ENCODE data around the gene LRFN2.

The LRFN2 gene

DNA sequence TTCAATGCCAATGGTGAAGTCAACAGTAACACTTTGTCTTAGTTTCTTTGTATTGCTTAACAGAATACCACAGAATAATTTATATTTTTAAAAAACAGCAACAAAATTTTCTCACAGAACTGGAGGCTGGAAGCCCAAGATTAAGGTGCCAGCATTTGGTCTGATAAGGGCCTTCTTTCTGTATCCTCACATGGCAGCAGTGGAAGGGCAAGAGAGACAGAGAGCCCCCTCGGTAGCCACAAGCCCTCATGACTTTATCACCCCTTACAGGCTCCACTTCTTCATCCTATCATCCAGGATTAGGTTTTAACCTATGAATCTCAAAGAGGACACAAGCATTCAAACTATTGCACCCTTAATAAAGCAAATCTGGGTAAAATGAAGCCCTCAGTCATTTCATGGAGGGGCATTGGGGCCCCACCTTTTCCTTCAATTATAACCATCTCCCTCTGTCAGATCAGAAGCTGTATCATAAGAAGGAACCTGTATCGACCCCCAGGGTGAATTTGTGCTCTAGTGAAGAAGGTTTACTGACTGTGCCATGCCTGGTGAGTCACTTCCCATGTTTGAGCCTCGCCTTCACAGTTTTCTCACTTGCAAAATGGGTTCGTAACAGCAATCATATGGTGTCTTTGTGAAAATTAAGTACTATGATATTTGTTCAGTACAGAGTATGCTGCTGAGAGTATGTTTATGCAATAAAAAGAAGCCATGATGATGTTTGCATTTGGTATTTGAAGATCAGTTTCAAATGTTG lies 178.2 kb downstream of the LRFN2 start:
- TF ChIP-seq, protein P1, sequence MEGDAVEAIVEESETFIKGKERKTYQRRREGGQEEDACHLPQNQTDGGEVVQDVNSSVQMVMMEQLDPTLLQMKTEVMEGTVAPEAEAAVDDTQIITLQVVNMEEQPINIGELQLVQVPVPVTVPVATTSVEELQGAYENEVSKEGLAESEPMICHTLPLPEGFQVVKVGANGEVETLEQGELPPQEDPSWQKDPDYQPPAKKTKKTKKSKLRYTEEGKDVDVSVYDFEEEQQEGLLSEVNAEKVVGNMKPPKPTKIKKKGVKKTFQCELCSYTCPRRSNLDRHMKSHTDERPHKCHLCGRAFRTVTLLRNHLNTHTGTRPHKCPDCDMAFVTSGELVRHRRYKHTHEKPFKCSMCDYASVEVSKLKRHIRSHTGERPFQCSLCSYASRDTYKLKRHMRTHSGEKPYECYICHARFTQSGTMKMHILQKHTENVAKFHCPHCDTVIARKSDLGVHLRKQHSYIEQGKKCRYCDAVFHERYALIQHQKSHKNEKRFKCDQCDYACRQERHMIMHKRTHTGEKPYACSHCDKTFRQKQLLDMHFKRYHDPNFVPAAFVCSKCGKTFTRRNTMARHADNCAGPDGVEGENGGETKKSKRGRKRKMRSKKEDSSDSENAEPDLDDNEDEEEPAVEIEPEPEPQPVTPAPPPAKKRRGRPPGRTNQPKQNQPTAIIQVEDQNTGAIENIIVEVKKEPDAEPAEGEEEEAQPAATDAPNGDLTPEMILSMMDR (conservative IDR thresholded peaks at IDR 0.05): no peak
- H3K27ac ChIP-seq: no peak overlapping the region

DNA sequence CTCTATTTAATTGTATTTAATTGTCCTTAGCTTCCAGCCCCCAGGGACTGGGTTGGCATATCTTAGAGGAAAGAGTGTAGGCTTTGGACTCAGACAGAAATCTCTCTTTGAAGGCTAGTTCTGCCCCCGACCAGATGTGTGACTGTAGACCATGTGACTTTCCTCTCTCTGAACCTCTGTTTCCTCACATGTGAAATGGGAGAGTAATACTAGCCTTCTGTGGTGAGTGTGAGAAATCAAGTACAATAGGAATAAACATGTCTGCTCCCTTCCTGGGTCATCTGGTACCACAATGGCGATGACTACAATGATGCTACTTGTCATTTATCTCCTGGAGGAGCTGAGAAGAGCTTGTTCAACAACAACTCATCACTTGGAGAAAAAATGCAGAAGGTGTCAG lies 179.9 kb downstream of the LRFN2 start:
- TF ChIP-seq, protein P1 (conservative IDR thresholded peaks at IDR 0.05): no peak
- no peak overlapping the region for H3K27ac ChIP-seq

DNA sequence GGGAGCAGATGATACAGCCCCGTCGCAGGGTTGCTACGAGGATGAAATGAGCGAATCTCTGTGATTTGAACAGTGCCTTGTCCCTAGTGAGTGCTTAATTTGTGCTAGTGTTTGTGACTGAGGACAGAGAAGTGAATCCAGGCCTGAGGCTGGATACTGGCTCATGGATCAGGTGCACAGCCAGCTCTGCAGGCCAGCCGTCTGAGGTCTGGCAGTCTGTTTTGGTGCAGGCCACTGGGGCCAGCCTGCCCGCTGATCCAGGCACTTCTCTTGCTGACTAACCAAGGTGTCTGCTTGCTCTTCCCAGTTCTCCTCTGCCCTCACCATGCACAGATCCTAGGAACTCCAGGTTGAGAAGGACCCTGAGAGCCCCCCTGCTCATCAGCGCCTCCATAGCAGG lies 181.0 kb downstream of the LRFN2 start:
- no peak overlapping the region for H3K27ac ChIP-seq
- TF ChIP-seq, protein P1 (conservative IDR thresholded peaks at IDR 0.05): no peak

DNA sequence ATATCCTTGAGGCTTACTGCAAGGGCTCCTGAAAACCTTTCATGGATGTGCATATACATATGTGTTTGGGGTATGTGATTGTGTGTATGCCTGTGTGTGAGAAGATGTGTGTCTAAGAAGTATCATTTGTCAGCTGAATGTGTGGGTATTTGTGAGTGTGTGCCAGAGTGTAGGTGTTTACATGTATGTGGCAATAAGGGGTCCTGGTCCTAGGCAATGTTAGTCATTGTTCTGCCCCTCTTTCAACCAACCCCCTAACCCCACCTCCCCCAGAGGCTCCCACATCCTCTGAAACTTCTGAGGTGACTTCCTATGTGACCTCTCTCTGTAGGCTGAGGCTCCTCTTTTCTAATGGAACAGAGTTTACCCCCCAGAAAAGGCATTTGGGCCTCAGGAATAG lies 186.4 kb downstream of the LRFN2 start:
- TF ChIP-seq, protein P1 (conservative IDR thresholded peaks at IDR 0.05): no peak
- H3K27ac ChIP-seq: peak overlapping the region; percentile 67

DNA sequence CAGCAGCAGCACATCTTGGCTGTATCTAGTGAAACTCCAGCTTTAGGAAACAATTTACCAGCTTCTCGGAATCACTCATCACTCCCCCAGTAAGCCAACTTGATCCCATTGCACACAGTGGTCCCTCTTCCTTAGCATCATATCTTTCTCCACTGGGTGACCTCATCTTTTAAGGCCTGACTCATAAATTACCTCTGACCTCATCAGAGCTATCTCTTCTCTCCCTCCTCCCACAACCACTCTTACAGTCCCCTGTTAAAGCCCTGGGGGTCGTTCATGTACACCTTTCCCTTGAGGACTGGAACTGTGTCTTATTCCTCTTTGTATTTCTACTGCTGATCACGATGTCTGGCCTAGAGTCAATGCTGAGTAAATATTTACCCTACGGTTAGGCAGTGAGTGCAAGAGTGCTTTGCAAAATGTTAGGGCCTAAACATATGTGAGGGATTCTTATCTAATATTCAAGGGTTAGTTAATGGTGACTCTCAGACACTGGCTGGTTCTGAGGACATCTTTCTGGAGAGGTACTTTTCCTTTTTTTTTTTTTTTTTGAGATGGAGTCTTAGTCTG lies 187.2 kb downstream of the LRFN2 start:
- peak overlapping the region; percentile 67 for H3K27ac ChIP-seq
- TF ChIP-seq, protein P1 (conservative IDR thresholded peaks at IDR 0.05): no peak

DNA sequence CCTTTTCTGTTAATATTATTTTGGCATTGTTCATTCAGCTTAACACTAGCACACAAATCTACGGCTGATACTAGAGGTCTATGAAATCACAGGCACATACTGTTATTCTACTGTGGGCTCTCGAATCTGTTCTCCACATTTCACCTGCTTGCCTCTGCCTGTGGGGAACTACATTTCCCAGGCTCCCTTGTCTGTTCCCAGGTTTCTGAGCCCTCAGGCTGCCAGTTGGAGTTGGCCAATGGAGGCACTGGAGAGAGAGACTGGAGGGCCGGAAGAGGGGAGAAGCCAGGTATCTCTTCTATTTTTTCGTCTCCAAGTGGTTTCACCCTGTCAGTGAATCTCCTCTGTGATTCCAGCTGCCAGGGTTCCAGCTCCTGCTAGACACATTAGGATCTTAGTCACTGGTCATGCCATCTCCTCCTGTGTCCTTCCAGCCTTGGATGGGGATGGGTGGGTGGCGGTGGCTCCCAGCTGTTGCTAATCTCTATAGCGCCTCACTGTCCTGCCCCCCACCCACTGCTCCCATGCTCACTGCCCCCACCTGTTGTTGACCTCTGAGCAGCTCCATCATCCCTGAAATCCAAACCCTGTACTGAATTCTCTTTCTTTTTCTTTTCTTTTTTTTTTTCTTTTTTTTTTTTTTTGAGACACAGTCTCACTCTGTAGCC lies 188.2 kb downstream of the LRFN2 start:
- TF ChIP-seq, protein P1 (conservative IDR thresholded peaks at IDR 0.05): no peak

DNA sequence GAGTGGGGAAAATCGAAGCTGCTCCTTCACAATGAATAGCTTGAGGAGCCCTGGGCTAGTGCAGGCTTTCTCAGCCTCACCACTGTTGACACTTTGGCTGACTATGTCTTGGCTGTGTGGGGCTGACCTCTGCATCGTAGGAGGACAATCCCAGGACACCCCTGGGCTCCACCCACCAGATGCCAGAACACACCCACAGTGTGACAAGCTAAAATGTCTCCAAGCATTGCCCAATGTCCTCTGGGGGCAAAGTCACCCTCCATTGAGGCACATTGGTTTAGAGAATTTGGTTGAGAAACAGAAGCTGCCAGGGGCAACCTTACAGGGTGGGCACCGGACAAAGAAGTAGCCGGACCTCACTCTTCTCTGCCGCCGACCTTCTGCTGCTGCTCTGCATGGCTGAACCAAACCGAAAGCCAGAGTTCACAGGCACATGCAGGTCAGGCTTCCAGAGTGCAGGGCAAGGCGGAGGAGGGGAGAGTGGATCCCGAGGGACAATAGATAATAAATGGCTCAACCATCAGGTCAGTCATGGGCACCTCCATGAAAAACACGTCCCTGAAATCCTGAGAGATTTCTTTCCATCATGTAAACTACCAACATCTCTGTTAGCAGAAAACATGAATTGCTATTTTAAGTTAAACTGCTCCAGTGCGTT lies 189.0 kb downstream of the LRFN2 start:
- H3K27ac ChIP-seq: peak overlapping the region; percentile 67; the same call in 1 of the 2 replicates
- TF ChIP-seq, protein P1 (conservative IDR thresholded peaks at IDR 0.05): no peak

More for the DNA sequence above, 188.2 kb downstream of the LRFN2 start:
- peak overlapping the region; percentile 67 for H3K27ac ChIP-seq
